Hematopoietic multipotent progenitor cell treated with erythropoietin and hydrocortisone succinate and interleukin-3 and kit ligand, for 17 days (in vitro differentiated cells): ENCODE results near the gene BOLL.
"Not testable (repeated sequence)": the region's sequence is repeated elsewhere in the genome, so short reads cannot be mapped to it uniquely, and the experiment has no call there.

Source experiments
- DNase-seq: peaks from one replicate; pipeline ENCODE4 v3.0.0-alpha.2; 2015; ENCODE audit warnings: low spot score

BOLL gene

DNA sequence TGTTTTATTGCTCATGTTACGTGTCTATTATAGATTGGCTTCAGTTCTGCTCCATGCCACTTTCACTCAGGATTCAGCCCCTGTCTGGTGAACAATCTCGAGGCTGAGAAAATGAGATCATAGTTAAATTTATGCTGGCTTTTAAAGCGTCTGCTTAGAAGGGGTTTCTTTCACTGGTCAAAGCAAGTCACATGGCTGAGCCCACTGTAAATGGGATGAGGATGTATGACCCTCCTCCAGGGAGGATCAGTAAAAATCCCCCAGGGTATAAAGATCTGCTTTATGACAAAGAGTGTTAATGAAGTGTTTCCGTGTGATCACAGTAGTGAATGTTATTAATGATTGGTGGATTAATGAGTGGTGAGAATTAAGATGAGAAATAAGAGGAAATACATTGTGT, 13.1 kb upstream of the BOLL start:
- no peak for DNase-seq

DNA sequence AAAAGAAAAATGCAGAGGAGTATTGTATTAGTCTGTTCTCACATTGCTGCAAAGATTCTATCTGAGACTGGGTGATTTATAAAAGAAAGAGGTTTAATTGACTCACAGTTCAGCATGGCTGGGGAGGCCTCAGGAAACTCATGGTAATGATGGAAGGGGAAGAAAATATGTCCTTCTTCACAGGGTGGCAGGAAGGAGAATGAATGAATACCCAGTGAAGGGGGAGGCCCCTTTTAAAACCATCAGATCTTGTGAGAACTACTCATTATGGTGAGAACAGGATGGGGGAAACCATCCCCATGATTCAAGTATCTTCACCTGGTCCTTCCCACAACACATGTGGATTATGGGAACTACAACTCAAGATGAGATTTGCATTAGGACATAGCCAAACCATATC, 10.2 kb upstream of the BOLL start:
- no peak for DNase-seq

DNA sequence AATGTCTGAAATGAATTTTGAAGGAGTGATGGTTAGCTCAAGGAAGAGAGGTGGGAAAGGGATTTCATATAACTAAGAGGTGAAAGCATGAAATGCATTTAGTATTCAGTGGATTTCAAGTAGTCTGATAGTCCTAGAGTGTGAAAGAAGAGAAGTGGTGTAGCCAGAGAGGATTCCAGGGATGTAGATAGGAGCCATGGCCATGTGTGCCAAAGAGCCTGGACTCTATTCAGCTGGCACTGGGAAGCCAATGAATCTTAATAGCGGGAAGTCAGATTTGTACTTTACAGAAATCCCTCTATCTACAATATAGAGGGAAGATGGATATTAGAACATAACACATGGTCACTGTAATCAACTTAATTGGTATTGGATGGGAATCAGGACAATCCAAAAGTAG, 8.3 kb upstream of the BOLL start:
- DNase-seq: no peak

DNA sequence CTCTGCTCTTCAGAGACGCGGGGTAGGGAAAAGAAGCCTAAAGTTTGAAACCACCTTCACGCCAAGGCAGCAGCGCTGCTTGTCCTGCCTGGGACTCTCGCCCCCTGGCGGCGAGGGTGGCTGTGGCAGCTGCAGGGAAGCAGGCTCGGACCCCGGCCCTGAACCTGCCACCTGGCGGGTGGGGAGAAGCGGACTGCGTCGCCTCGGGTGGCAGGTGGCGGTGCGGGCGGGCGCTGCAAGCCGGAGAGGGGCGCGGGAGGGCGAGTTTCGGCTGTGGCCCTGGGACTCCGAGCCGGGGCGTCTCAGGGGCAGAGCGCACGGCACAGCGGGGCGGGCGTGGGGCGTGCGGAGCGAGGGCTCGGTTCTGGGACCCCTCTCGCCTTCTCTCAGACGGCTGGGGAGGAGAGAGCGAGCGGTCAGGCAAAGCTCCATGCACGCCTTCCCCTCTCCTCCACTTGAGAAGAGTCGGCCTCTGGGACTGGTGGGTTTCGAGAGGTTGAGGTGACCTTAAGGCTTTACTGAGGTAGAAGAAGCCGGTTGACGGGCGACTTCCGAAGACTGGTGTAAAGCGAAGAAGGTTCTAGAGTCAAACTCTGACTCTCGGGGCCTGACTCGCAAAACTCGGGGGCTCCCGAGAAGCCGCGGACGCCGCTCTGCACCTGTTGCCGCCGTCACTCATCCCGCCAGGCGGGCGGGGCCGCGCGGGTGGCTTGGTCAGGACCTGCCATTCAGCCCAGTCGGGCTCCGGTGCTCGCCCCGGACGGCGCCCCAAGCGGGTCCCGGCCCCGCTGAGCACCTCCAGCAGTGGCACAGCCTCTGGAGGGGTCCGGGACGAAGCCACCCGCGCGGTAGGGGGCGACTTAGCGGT, 1.1 kb upstream of the BOLL start:
- peak; percentile 23 for DNase-seq

DNA sequence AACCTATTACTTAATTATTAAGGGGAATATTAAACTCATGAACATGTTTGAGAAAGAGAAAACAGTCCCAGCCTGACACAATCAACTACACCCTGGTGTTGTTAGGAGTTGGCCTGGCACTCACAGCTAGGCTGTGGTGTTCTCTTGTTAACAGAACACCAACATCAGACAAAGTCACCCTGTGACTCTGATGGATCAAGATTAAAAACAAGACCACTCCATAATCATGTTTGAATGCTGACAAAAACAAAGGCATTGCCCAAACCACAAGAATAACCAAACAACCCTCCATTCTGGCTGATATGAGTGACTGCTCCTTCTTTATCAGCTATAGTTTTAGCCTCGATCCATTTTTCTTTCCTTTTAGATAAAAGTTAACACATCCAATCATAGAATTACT, 3.0 kb downstream of the BOLL start:
- DNase-seq: no peak

DNA sequence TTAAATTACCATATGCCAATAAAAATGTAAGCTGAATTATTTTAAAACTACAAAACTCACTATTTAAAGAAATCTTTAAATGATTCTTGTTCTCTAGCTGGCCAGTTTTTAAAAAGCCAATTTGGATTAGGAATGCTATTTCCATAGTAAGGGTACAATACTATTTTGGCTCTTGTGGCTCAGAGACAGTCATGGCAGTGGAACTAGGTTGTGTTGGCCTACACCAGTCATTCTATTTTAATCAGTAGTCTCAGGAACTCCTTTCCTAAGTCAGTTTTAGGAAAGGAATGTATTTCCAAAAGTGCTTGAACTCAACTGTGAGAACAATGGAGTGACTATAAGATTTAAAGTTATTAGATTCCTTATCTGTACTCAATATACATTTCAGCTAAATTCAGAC, 5.9 kb downstream of the BOLL start:
- no peak for DNase-seq

DNA sequence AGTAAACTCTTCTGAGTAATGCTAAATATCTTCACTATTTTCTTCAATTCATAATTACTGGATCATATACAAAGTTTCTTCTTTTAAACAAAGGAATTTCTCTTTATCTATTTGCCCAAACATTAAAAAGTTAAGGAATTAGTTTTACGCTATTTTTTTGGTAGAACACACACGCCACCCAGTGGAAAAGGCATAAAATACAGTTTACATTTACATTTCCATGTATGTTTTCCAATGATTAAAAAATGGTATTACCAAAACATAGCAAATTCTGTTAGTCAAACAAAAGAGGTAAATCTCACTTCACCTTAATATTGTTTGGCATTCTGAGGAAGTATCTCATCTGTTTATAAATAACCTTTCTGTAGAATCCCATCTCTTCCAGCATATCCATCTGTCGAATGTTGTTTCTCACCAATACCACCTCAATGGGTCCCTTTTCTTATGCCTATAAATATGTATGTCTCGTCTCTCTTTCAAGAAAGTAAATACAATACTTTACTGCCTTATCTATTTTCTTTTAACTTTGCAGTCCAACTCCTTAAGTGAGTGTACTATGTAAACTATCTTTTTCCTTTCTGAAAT, 7.2 kb downstream of the BOLL start:
- DNase-seq: peak; percentile 64

DNA sequence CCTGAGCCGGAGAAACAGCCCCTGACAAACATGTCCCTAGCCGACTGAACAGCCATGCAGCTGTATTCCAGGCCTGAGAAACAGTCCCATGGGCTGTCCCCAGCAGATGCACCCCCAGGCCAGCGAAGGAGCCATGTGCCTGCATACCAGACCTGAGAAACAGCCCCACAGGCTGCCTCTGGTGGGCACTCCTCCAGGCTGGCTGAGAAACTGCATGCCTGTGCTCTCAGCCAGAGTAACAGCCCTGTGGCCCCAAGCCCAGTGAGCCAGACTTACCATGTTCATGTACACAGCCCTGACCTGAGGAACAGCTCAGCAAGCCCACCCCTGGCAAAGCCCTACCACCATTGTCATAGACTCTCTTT, 24.8 kb downstream of the BOLL start:
- DNase-seq: no peak

DNA sequence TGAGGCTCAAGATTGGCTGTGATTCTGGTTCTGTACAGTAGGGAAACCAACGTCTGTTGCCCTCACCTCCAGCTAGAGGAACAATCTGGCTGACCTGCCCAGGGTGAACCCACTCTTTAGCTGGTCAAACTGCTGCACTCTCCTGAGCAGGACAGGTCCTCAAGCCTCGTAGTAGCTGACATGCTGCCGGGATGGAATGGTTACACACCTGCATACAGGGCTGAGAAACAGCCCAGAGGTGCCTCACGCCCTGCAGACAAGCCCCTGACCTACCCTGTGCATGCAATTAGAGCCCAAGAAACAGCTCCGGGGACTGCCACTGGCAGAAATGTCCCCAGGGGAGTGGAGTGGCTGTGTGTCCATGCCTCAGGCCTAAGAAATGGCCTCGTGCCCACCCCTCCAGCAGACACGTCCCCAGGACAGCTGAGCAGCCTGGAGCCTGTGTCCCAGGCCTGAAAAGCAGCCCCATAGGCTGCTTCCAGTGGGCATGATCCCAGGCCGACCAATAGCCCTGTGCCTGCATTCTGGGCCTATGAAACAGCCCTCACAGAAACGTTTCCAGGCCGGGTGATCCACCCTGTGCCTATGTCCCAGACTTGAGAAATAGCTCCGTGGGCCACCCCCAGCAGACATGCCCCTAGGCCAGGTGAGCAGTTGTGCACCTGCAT, 25.4 kb downstream of the BOLL start:
- DNase-seq: no peak

DNA sequence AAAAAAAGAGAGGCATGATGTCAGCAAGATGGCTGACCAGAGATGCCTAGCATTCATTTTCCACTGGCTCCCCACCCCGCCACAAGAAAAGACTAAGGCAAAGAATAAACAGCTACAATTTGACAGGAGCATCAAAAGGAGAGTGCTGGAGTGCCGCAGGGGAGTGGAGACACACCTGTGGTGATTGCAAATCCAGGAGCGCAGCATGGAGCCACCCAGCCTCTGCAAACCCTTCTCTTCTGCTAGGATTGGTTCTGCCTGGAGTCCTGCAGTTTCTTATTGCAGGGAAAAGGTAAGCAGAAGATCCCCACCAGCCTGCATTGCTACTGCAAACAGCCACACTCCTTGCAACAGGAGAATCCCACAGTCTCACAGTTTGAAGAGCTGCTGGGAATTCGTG, 26.1 kb downstream of the BOLL start:
- no peak for DNase-seq

DNA sequence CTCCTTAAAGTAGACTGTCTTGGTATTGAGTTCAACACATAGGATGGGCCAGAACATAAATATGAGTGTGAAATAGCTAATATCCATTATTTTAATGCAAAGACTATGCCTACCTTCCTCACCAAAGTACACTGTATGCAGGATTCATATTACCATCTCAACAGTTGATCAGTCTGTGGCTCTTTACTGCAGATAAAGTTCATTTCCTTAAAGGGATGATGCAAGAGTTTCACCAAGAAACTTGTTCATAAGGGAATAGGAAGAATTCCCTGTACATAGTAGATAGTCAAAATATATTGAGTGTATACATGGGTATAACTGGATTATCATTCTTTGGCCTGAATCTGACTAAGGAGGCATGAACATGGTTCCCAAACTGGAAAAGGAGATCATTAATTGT, 44.9 kb downstream of the BOLL start:
- DNase-seq: no peak

DNA sequence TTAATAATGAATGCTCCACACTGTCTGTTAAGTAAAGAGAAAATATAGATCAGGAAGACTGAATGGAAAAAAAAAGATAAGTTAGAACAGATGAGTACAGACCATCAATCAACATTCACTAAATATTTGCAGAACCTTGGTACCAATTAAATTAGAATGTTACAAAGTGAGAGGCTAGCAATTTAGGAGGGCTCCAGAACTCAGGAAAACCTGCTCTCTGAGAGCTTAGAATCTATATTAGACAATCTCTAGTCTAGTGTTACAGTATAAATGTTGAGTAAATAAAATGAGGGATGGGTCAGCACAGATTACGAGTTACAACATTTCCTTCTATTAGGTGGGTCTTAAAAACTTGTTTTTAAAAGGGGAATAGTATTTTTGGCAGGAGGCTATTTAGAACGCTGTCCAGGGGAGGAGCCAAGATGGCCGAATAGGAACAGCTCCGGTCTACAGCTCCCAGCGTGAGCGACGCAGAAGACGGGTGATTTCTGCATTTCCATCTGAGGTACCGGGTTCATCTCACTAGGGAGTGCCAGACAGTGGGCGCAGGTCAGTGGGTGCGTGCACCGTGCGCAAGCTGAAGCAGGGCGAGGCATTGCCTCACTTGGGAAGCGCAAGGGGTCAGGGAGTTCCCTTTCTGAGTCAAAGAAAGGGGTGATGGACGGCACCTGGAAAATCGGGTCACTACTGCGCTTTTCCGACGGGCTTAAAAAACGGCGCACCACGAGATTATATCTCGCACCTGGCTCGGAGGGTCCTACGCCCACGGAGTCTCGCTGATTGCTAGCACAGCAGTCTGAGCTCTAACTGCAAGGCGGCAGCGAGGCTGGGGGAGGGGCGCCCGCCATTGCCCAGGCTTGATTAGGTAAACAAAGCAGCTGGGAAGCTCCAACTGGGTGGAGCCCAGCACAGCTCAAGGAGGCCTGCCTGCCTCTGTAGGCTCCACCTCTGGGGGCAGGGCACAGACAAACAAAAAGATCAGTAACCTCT, 56.3 kb downstream of the BOLL start:
- DNase-seq: not testable (repeated sequence)

DNA sequence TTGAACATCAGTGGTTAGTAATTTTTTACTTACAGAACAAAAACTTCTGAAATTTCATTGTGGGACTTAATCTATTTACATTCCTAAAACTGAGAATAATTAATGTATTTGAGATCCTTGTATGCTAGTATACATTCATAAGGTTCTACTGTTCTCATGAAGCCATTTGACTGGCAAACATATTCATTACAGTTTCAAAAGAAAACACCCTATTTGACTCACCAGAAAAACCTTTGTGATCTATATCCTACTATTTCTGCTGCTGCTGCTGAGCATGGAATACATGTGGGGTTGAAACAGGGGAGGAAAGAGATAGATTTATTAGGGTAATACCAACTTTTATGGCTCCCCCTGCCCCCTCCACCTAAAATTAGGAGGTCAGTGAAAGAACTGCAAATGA, 58.1 kb downstream of the BOLL start:
- no peak for DNase-seq

DNA sequence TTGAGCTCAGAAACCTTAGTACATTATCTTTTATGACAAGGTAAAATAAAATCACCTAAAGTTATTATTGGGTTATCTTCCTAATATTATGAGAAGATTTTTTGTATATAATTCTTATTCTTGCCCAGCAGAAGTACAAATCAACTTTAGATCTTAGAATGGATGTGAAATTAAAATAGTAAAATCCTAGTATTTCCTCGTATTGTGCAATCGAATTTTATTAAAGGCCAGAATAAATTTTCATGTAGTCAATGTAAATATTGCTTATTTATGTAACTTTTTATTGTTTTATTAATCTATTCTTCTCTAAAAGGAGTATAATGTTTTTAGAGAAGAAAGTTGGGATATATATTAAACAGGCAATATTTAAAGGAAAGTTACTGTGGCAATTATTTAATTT, 67.3 kb downstream of the BOLL start:
- DNase-seq: no peak

DNA sequence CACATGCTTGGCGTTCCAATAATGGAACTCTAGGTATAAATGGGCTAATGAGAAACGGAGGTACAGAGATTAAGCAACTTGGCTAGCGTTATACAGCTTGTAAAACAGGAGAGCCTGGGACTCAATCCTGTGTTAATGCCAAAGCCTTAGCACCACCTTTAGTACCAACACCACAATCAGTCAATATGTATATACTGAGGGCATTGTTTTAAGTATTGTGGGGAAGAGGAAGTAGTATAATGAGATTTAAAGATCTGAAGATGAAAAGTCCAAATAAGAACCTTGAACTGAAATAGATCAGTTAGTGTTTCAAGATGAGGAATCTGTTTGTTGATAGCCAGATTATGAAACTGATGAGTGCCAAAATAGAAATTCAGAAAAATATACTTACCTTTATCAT, 71.8 kb downstream of the BOLL start:
- DNase-seq: no peak

DNA sequence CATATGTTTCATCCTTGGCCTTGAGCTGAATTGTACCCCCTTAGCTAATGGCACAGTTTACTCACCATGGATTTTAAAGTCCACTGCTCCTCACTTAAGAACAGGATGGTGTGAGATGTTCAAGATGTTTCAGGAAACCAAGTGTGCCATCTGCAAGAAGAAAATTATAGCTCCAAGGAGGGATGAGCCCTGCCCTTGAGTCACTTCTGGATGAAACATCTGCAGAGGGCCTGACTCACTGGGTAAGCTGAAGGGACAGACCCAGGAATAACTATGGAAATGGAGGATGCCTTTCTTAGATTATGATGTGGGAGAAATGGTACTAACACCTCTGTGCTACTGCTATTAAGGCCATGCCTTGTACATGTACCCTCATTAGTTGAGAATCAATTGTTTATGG, 73.5 kb downstream of the BOLL start:
- DNase-seq: no peak

DNA sequence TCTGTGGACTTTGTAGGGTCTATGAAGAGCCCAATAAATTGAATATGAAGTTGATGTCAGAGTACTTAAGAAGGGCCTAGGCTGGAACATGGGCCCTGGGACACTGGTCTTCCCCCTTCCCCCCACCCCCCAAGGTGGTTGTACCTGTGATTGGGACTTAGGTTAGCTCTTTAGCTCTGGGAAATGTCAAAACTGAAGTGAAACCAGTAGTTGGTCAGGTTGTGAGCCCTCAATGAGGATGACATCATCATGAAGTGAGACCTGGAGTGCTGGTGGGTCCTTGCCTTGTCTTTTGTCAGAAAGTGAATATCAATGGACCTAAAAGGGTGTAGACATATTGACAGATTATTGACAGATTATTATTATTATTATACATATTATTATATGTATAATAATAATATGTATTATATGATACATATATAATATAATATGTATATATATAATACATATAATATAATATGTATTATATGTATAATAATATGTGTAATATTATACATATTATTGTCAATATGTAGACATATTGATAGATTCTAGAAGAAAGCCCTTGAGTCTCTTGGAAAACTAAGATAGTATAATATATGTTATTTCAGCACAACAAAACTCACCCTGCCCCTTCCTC, 74.6 kb downstream of the BOLL start:
- DNase-seq: no peak

DNA sequence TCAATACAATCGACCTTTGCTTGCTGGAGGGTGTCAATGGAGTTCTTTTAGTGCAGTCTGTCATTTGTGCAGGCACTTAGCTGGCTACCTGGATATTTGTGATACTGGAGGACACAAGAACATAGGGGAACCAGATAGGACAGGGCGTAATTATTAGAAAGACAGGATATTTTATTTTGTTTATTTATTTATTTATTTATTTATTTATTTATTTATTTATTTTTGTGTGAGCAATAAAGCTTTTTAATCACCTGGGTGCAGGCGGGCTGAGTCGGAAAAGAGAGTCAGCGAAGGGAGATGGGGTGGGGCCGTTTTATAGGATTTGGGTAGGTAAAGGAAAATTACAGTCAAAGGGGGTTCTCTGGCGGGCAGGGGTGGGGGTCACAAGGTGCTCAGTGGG, 76.0 kb downstream of the BOLL start:
- not testable (repeated sequence) for DNase-seq

DNA sequence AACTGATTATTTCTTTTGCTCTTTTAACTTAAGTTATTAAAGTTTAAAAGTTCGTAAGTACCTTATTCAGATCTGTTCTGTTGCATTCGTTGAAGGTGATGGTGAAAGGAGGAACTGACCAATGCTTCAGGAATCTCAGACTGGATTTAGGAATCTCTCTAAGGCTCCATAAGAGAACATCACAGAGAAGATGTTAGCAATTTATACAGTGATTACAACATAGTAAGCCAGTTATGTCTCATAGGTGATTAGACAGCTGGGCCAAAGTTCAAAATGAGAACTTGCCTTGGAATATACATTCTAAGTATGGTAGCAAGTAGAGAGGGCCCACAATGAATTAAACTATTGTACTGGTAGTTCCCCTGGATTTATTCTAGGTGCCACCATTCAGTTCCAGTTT, 76.8 kb downstream of the BOLL start:
- no peak for DNase-seq

DNA sequence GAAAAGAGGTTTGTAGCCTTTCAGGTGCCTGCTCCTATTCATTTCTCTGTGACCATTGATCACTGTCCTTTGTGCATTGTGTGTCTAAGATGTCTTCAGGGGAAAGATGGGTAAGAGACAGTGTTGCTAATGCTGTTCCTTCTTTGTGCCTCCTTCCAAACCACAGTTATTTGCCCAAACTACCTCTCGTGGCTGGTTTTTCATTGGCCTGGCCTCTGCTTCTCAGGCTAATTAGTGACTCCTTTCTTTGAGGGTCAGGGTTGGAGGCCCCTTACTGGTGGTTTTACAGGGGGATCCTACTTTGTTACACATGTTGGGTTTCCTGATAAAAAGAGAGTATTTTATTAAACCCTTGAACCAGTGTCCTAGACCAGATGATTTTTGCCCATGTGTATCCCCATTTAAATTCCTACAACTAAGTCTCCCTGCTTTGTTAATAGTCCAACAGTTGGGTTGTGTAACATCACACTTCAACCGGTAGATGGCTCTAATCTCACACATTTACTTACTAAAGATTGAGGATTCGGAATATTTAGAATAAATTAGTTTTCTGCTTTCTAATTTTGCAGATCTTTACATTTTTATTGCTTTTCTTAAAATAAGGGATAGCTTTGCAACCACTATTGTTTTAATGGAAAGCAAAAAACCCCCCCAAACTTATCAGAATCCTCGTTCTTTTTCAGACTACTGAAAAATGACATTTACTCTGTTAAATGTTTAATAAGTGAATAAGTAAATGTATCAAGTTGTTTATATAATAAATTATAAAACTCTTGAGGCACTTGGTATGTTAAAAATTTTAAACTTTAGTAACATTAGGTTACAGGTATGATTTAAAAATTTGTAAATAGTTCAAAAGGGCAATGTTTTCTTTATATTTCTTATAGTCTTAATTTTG, 77.6 kb downstream of the BOLL start:
- DNase-seq: peak; percentile 58

DNA sequence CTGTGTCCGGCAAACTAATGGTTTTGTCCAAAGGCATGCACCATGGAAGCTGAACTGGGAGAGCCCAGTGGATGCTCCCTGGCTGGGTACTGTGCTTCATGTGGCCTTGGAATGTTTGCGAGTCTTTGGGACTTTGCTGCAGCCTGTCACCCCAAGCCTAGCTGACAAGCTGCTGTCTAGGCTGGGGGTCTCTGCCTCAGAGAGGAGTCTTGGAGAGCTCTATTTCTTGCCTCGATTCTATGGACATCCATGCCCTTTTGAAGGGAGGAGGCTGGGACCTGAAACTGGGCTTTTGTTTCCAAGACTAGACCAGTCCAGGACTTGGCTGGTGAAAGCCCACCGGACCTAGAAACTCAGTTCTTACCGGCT, 78.3 kb downstream of the BOLL start:
- DNase-seq: no peak
